ENCODE results near the gene CYREN. TPM values are rescaled to one million over a fixed set of nuclear protein-coding genes. Genes with fewer than 3 reads are reported as not detected.
"Not testable (repeated sequence)": the region's sequence is repeated elsewhere in the genome, so short reads cannot be mapped to it uniquely, and the experiment has no call there.

Gene CYREN
- total RNA-seq, 1 experiment from 2014 or later, result 84.8 TPM

DNA sequence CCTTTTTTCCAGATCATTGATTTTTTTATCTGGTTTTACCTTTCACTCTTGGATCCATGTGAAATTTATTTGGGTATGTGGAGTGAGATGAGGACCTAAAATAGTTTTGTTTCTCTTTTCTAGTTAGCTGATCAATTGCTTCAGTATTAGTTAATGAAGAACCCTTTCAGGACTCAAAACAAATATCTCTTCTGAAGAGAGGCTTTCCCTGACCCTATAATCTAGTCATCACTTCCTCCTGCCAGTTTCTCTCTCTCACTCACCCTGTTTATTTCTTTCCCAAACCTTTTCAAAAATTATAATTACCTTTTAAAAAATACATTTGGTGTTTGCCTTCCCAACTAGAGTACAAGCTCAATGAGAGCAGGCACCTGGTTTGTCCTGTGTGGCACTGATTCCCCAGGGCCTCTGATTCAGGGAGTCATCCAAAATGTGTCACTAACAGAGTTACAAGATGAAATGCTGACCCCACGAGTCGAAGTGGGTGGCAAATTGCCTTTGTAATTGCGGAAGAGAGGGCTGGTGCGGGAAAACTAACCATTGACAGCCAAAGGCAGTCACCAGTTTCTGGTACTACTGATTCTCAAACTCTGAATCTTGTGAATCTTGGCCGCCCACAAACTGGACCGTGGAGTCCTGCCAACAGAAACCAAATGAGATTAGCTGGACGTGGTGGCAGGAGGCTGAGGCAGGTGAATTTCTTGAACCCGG lies 20.3 kb downstream of the CYREN start:
- no peak for DNase-seq (ENCODE audit: low read depth, low spot score)
- in situ Hi-C loops (cut with HindIII; ENCODE audit: low pct_unique_long_range_greater_than_20kb, low sequenced_read_pairs), result no loop called here

DNA sequence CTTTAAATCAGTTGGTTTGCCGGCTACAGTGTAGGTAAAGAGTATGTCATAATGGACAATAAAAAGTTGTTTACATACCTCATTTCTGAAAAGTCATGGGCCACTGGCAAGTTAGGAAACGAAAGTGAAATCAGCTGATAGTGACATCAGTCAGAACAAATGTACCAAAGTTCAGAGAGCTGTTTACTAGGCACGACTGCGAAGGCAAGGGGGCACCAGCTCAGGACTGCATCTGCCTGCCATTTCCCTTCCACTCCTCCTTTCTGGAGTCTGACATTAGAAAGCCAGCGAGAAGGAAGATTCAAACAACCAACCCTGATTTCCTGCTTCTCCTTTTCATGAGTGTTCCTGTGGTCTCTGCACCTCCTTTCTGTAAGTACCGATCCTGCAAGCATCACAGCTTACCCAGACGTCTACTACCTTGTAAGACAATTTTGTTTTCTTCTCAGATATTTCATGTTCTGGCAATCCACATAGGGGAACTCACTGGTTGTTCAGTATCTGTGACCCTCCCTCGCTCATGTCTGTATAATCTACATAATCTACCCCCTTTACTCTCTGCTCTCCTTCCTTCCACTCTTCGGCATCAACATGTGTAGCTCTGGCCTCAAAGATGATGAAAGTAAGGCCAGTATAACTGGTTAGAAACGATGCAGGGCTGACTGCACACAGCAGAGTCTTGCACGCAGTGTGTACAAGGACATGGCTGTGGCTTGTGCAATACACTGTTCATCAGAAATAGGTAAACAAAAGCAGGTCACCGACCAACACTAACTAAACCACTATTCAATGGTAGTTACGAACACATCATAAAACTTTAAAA lies 22.4 kb downstream of the CYREN start, which contains the start of gene TMEM140:
Gene TMEM140 (plus strand): TSS at position 174 of the 823 bp plus-strand sequence. CDS start 16,370 bp downstream, outside the sequence.
- in situ Hi-C loops (cut with HindIII; ENCODE audit: low pct_unique_long_range_greater_than_20kb, low sequenced_read_pairs), result no loop called here
- DNase-seq (ENCODE audit: low read depth, low spot score), result peak; percentile 87

DNA sequence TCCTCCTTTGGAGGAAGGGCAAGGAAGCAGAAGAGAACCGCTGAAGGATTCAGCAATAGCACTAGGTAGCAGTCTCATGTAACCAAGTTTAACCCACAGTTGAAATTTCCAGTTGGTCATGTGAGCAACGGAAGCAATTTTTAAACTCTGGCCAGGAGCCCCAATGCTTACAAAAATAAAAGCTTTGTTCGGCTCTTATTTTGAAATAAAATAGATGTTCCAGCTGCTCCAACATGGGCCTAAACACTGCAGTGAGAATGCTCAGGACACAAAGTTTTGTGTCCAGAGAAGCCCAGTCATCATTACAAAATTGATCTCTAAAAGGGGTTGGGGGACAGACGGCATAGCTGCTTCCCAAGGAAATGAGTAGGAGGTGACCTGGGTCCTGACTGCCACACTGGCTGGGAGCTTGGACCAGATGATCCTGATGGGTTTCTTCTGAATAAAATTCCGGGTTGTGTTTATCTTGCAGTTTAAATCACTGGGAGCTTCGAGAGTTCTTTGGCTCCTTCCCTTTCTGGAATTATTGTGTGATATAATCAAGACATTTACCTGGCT lies 23.1 kb downstream of the CYREN start:
- DNase-seq (ENCODE audit: low read depth, low spot score), result peak; percentile 50
- in situ Hi-C loops (cut with HindIII; ENCODE audit: low pct_unique_long_range_greater_than_20kb, low sequenced_read_pairs), result no loop called here

DNA sequence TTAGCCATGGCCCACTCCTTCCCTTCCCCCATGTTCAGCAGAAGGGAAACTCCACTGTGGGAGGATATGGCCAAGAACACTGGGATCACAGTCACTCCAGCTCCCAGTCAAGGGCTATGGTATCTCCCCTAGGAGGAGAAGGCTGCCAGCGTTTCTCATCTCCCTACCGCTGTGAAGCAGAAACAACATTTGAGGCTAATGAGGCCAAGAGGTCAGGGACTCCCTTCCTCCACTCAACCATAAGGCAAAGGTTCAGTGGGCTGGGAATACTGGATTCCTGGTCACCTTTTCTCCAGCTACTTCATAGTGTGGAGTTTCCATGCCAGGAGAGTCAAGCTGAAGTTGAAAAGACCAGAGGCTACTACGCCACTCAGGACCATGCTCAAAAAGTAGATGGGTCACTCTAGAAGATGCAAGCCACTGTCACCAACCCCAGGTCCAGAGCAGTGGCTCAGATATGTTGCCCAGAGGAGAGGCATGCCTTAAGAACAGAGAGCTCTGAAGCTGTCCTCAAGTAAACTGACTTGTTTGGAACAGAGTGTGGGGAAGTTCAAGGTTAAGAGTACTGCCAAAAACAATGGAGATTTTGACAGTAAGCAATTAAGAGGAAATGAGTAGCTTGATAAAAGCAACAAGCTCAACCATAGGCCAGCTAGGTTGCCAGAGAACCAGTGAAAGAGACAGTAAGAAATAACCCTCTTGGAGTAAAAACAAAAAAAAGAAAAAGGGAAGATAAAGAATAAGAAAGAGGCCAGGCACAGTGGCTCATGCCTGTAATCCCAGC lies 26.4 kb downstream of the CYREN start:
- in situ Hi-C loops (cut with HindIII; ENCODE audit: low pct_unique_long_range_greater_than_20kb, low sequenced_read_pairs), result no loop called here
- no peak for DNase-seq (ENCODE audit: low read depth, low spot score)

DNA sequence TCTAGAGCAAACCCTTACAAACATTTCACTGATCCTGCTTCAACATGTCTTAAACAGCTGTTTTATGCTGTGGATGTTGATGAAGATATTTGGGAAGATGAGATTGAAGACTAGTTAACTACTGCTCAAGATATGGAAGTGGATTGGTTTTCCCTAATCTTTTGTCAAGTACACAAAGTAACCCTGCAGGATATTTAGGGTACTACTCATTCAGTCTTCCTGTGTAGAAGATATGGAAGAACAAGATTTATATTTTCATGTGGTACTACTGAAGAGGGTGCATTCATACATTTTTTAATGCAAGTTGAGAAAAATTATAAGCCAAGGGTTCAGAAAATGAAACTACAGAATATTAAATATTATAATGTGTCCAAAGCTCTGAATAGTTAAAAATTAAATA lies 40.9 kb downstream of the CYREN start:
- in situ Hi-C loops (cut with HindIII; ENCODE audit: low pct_unique_long_range_greater_than_20kb, low sequenced_read_pairs), result no loop called here
- peak; percentile 14 for DNase-seq (ENCODE audit: low read depth, low spot score)

DNA sequence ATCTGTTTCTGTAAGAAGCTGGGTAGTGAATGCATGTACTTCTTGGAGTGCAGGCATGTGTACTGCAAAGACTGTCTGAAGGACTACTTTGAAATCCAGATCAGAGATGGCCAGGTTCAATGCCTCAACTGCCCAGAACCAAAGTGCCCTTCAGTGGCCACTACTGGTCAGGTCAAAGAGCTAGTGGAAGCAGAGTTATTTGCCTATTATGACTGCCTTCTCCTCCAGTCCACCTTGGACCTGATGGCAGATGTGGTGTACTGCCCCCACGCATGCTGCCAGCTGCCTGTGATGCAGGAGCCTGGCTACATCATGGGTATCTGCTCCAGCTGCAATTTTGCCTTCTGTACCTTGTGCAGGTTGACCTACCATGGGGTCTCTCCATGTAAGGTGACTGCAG lies 41.6 kb downstream of the CYREN start:
- DNase-seq (ENCODE audit: low read depth, low spot score), result no peak
- in situ Hi-C loops (cut with HindIII; ENCODE audit: low pct_unique_long_range_greater_than_20kb, low sequenced_read_pairs), result no loop called here

DNA sequence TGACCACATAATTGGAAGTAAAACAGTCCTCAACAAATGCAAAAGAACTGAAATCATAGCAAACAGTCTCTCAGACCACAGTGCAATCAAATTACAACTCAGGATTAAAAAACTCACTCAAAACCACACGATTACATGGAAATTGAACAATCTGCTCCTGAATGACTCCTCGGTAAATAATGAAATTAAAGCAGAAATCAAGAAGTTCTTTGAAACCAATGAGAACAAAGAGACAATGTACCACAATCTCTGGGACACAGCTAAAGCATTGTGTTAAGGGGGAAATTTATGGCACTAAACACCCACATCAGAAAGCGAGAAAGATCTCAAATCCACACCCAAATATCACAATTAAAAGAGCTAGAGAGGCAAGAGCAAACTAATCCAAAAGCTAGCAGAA lies 45.9 kb downstream of the CYREN start:
- in situ Hi-C loops (cut with HindIII; ENCODE audit: low pct_unique_long_range_greater_than_20kb, low sequenced_read_pairs); DNase-seq (ENCODE audit: low read depth, low spot score): not testable (repeated sequence)

DNA sequence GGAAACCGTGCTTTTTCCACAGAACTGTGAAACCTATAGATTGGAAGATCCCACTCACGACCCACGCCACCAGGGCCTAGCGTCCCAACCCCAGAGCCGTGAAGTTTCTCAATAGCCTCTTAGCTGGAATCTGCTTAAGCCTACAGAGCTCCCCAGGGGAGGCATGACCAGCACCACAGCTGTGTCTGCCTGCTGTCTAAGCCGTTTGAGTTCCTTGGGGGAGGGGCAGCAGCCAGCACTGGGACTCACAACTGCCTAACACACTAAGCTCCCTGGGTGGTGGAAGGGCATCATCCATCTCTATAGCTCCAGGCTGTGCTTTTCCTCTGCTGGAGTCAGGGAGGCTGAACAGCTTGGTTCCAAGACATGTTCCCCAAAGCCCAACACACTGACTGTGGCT lies 48.6 kb downstream of the CYREN start:
- DNase-seq (ENCODE audit: low read depth, low spot score), result no peak
- in situ Hi-C loops (cut with HindIII; ENCODE audit: low pct_unique_long_range_greater_than_20kb, low sequenced_read_pairs), result no loop called here

DNA sequence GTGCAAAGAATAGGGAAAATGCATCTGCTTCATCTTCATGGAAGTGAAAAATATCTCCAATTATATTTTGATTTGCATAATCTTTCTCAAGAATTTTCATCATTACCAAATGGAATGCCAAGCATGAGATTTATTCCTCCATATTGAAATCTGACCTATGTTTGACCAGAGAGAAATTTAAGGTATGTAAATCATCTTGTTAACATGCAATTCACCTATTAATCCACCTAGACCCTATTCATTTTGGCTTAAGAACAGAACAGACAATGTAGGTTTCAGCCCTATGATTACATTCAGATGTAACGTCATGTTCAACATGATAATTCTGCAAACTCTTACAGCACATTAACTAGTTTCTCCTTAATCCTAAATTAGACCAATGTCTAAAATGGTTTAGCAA lies 53.4 kb downstream of the CYREN start:
- DNase-seq (ENCODE audit: low read depth, low spot score), result no peak
- in situ Hi-C loops (cut with HindIII; ENCODE audit: low pct_unique_long_range_greater_than_20kb, low sequenced_read_pairs), result no loop called here

Small RNA genes lying within 50 kb of the gene (small RNA-seq; reads per million reads assigned to genes)
- gene MIR6509, result 0.02 to 0.57 reads per million in 2 experiments

Other genes with a start within 250 kb of the CYREN start
- 0.69 and 0.90 TPM in 2 replicates for gene AGBL3, start 184.2 kb downstream of the CYREN start, total RNA-seq (2014; rRNA removed; shearing (Covaris generic))
- 18.3 and 21.2 TPM in 2 replicates for gene TMEM140, start 22.6 kb downstream of the CYREN start, total RNA-seq (2014; rRNA removed; shearing (Covaris generic))
- 31.8 and 39.0 TPM in 2 replicates for gene WDR91, start 40.8 kb upstream of the CYREN start, total RNA-seq (2014; rRNA removed; shearing (Covaris generic))
- not detected in 2 replicates for gene STRA8, start 63.1 kb upstream of the CYREN start, total RNA-seq (2014; rRNA removed; shearing (Covaris generic))

Data from SK-MEL-5 (cell line).